Neural cell (in vitro differentiated cells): ENCODE measurements around the gene NDUFS3. TPM values are rescaled to one million over a fixed set of nuclear protein-coding genes. Genes with fewer than 3 reads are reported as not detected.

Experiments
- H2AFZ ChIP-seq: fragments of 200-600, 300-800 bp; sonication (generic), shearing (Covaris generic); 2 replicates; pipeline ENCODE4 v1.6.0; 2014; ENCODE audit warnings: low read depth, mild to moderate bottlenecking, antibody characterized with exemption, low read length, moderate library complexity
- H3F3A ChIP-seq: fragments of 200-600 bp; shearing (Covaris generic); 2 replicates; pipeline ENCODE4 v1.6.1; 2016; ENCODE audit warnings: mild to moderate bottlenecking, moderate library complexity, mixed read lengths, antibody characterized with exemption, low read length; ENCODE audit not compliant: insufficient read depth, poor library complexity, severe bottlenecking
- H3K27ac ChIP-seq: fragments of 200-600, 300-800 bp; sonication (generic), shearing (Covaris generic); 2 replicates; pipeline ENCODE4 v1.5.1; 2014; ENCODE audit warnings: mild to moderate bottlenecking, low read length, moderate library complexity
- H3K27me3 ChIP-seq: fragments of 300-800, 200-600 bp; sonication (generic), shearing (Covaris generic); 2 replicates; pipeline ENCODE4 v1.6.0; 2014; ENCODE audit warnings: mild to moderate bottlenecking, low read depth, low read length, moderate library complexity; ENCODE audit not compliant: insufficient read depth
- H3K36me3 ChIP-seq: fragments of 300-800, 200-600 bp; sonication (generic), shearing (Covaris generic); 2 replicates; pipeline ENCODE4 v1.5.1; 2014; ENCODE audit warnings: mild to moderate bottlenecking, antibody characterized with exemption, low read length, moderate library complexity; ENCODE audit not compliant: insufficient read depth
- H3K4me2 ChIP-seq: fragments of 300-800, 200-600 bp; sonication (generic), shearing (Covaris generic); 2 replicates; pipeline ENCODE4 v1.6.0; 2014; ENCODE audit warnings: mild to moderate bottlenecking, low read length
- H3K4me3 ChIP-seq: fragments of 300-800, 200-600 bp; sonication (generic), shearing (Covaris generic); 2 replicates; pipeline ENCODE4 v1.5.1; 2014; ENCODE audit warnings: mild to moderate bottlenecking, low read length, moderate library complexity
- H3K79me2 ChIP-seq: fragments of 200-600 bp; shearing (Covaris generic); replicated peaks from 2 replicates; pipeline ENCODE4 v1.6.0; 2014; ENCODE audit warnings: mild to moderate bottlenecking, low read length, moderate library complexity; ENCODE audit not compliant: insufficient read depth
- H3K9ac ChIP-seq: fragments of 300-800, 200-600 bp; sonication (generic), shearing (Covaris generic); 2 replicates; pipeline ENCODE4 v1.6.1; 2016; ENCODE audit warnings: mild to moderate bottlenecking, low read length, mixed read lengths
- H3K9me2 ChIP-seq: fragments of 200-600 bp; shearing (Covaris generic); 2 replicates; pipeline ENCODE4 v1.6.1; 2016; ENCODE audit warnings: mild to moderate bottlenecking, low read length, mixed read lengths; ENCODE audit not compliant: insufficient read depth
- H3K9me3 ChIP-seq: fragments of 200-600, 300-800 bp; sonication (generic), shearing (Covaris generic); 2 replicates; pipeline ENCODE4 v1.6.1; 2016; ENCODE audit warnings: mild to moderate bottlenecking, mixed run types, low read length, moderate library complexity, mixed read lengths
- H4K20me1 ChIP-seq: fragments of 200-600 bp; shearing (Covaris generic); 2 replicates; pipeline ENCODE4 v1.6.1; 2016; ENCODE audit warnings: mild to moderate bottlenecking, mixed run types; ENCODE audit not compliant: insufficient read depth
- CTCF ChIP-seq: fragments of 450-650 bp; IDR thresholded peaks from 2 replicates; pipeline ENCODE4 v1.5.1; 2014; ENCODE audit warnings: antibody characterized with exemption, mild to moderate bottlenecking, moderate library complexity; ENCODE audit not compliant: poor library complexity, severe bottlenecking
- EP300 ChIP-seq: fragments of 450-650 bp; conservative IDR thresholded peaks from 2 replicates; pipeline ENCODE4 v1.6.1; 2014; ENCODE audit warnings: antibody characterized with exemption, mild to moderate bottlenecking, moderate library complexity; ENCODE audit not compliant: poor library complexity, severe bottlenecking
- EZH2 ChIP-seq: fragments of 200-600, 300-800 bp; shearing (Covaris generic), sonication (generic); IDR thresholded peaks from 2 replicates; pipeline ENCODE4 v1.6.1; 2014; ENCODE audit warnings: antibody characterized with exemption, low read length, borderline replicate concordance, mild to moderate bottlenecking; ENCODE audit not compliant: insufficient read depth, poor library complexity, severe bottlenecking
- MXI1 ChIP-seq: fragments of 450-650 bp; conservative IDR thresholded peaks from 2 replicates; pipeline ENCODE4 v1.6.1; 2014; ENCODE audit warnings: antibody characterized with exemption, mild to moderate bottlenecking; ENCODE audit not compliant: poor library complexity, severe bottlenecking
- POLR2AphosphoS5 ChIP-seq: IDR thresholded peaks from 2 replicates; pipeline ENCODE4 v1.6.1; 2012
- RAD21 ChIP-seq: fragments of 450-650 bp; conservative IDR thresholded peaks from 2 replicates; pipeline ENCODE4 v1.6.1; 2014; ENCODE audit warnings: antibody characterized with exemption, mild to moderate bottlenecking, moderate library complexity
- REST ChIP-seq: IDR thresholded peaks from 2 replicates; pipeline ENCODE4 v1.6.1; 2012; ENCODE audit warnings: borderline replicate concordance
- SMC3 ChIP-seq: fragments of 450-650 bp; conservative IDR thresholded peaks from 2 replicates; pipeline ENCODE4 v1.6.1; 2014; ENCODE audit warnings: antibody characterized with exemption, mild to moderate bottlenecking, moderate library complexity; ENCODE audit not compliant: poor library complexity
- TAF1 ChIP-seq: IDR thresholded peaks from 2 replicates; pipeline ENCODE4 v1.6.1; 2012; ENCODE audit warnings: low read depth
- polyA plus RNA-seq: library from polyadenylated mRNA; depleted of rRNA; stranded (reverse); fragments of >200 nt; gene quantifications from 2 replicates; pipeline ENCODE4 v1.2.3, GENCODE V29; 2014

The NDUFS3 gene
- polyA plus RNA-seq, 1 donor from 2014 or later, result 186 TPM

GRCh38 chr11:47611348-47611794 lies 32.5 kb downstream of the NDUFS3 start:
- TF ChIP-seq MXI1, result no peak
- no peak for TF ChIP-seq CTCF
- no peaks in the 10 kb centered on the region for H3K79me2 ChIP-seq
- H3K4me2 ChIP-seq, result no peak overlapping the region
- H3K27me3 ChIP-seq, result no peaks in the 10 kb centered on the region
- no peak overlapping the region for H3K27ac ChIP-seq
- no peak overlapping the region for H2AFZ ChIP-seq
- no peaks in the 10 kb centered on the region for H3K9me2 ChIP-seq
- no peak overlapping the region for H3K9ac ChIP-seq
- no peaks in the 10 kb centered on the region for H3K9me3 ChIP-seq
- no peak overlapping the region for H3K4me3 ChIP-seq
- no peaks in the 10 kb centered on the region for H3F3A ChIP-seq
- H3K36me3 ChIP-seq, result no peaks in the 10 kb centered on the region
- H4K20me1 ChIP-seq, result no peaks in the 10 kb centered on the region

- Histone ChIP-seq H3K36me3 (no peaks in the 10 kb centered on the region), H4K20me1 (no peaks in the 10 kb centered on the region), H3K27ac (no peak overlapping the region), H2AFZ (no peak overlapping the region), H3F3A (no peaks in the 10 kb centered on the region), H3K79me2 (no peaks in the 10 kb centered on the region), H3K4me3 (no peak overlapping the region), H3K27me3 (no peaks in the 10 kb centered on the region), H3K9me2 (no peaks in the 10 kb centered on the region), H3K4me2 (no peak overlapping the region), H3K9me3 (no peaks in the 10 kb centered on the region), H3K9ac (no peak overlapping the region)
- TF ChIP-seq CTCF (no peak), SMC3 (no peak), MXI1 (no peak), EP300 (no peak), EZH2 (no peak), REST (no peak), RAD21 (no peak), POLR2AphosphoS5 (no peak), TAF1 (no peak)
These were observed 36.4 kb downstream of the NDUFS3 start for GRCh38 chr11:47615249-47615648.
